Measurements from ENCODE around the gene SHISAL2A.

GRCh38 chr1:52676249-52676903, 43.4 kb downstream of the SHISAL2A start:
- TF ChIP-seq POLR2AphosphoS5 (IDR thresholded peaks at IDR 0.05; ENCODE audit: low read depth, low read length) (no peak), POLR2A (IDR thresholded peaks at IDR 0.05; ENCODE audit: low read depth, low read length) (no peak)
